Heart right ventricle (tissue), 16 donors: Measurements from ENCODE around the gene CCNG2. TPM values are rescaled to one million over a fixed set of nuclear protein-coding genes. Genes with fewer than 3 reads are reported as not detected.
A peak's percentile ranks its signal among the peaks of the same experiment; 100 is the strongest.

Source experiments
- ATAC-seq, 8 donors: fragments of 200-7000 bp; cut with Tn5 transposase; one replicate each; pipeline ENCODE4 v1.9.1; 2020; ENCODE audit warnings: mild to moderate bottlenecking in 8 of 8, moderate library complexity in 8 of 8, moderate number of reproducible peaks in 1 of 8
- DNase-seq, 2 donors: peaks; one replicate each; pipeline ENCODE4 v3.0.0-alpha.2; 2020
- H3K27ac ChIP-seq, 10 donors: fragments of 200-600 bp; sonication (generic) in 2 of 10; one replicate each; pipeline versions ENCODE4 v1.5.0 to v1.8.0; 2020 to 2022; ENCODE audit warnings: mild to moderate bottlenecking in 3 of 10
- H3K27me3 ChIP-seq, 7 donors: fragments of 200-600 bp; one replicate each; pipeline ENCODE4 v1.8.0; 2021 to 2022; ENCODE audit warnings: mild to moderate bottlenecking in 2 of 7
- H3K36me3 ChIP-seq, 9 donors: fragments of 200-600 bp; sonication (generic) in 1 of 9; one replicate each; pipeline versions ENCODE4 v1.5.0 to v1.8.0; 2020 to 2022; ENCODE audit warnings: mild to moderate bottlenecking in 2 of 9
- H3K4me1 ChIP-seq, 9 donors: fragments of 200-600 bp; sonication (generic) in 1 of 9; one replicate each; pipeline versions ENCODE4 v1.5.0 to v1.8.0; 2020 to 2022; ENCODE audit warnings: mild to moderate bottlenecking in 4 of 9
- H3K4me3 ChIP-seq, 10 donors: fragments of 200-600 bp; sonication (generic) in 2 of 10; one replicate each; pipeline versions ENCODE4 v1.5.0 to v1.8.0; 2020 to 2022; ENCODE audit warnings: mild to moderate bottlenecking in 7 of 10, moderate library complexity in 2 of 10
- H3K9me3 ChIP-seq, 11 donors: fragments of 200-600 bp in 10 of 11; sonication (generic) in 2 of 11; one replicate each; pipeline versions ENCODE4 v1.5.0 to v1.8.0; 2013 to 2022; ENCODE audit warnings: mild to moderate bottlenecking in 2 of 11, control low read depth in 1 of 11, moderate library complexity in 1 of 11
- CTCF ChIP-seq, 9 donors: fragments of 200-600 bp; sonication (generic) in 2 of 9; IDR thresholded peaks; one replicate each; pipeline versions ENCODE4 v1.5.0 to v1.8.0; 2021 to 2022; ENCODE audit warnings: antibody characterized with exemption in 9 of 9, mild to moderate bottlenecking in 5 of 9, moderate library complexity in 1 of 9
- WGBS, 2 donors: extraction: QIAGEN DNeasy Blood & Tissue Kit; methylation state at CpG; one replicate each; pipeline ENCODE4 v1.1.7; 2013; ENCODE audit warnings: inconsistent platforms in 1 of 2; 5-methylcytosine and 5-hydroxymethylcytosine counted together
- intact Hi-C, 10 donors: fragments of 100-400 bp; cut with DNase I; formaldehyde crosslinking; loops; one replicate each; pipeline versions ENCODE4 v1.11.1 to v1.14.2; 2022
- polyA plus RNA-seq, 2 donors: library from polyadenylated mRNA; stranded (reverse); fragments of 200-250 nt; gene quantifications; one replicate each; pipeline ENCODE4 v1.2.3, GENCODE V29; 2013
- total RNA-seq, 10 donors: library from RNA; stranded (reverse); fragmentation: NEBNext Ultra II Directional in 3 of 10; extraction: Animal tissue kit (Norgen Biotek cat#: 25700) in 3 of 10; gene quantifications; one replicate each; pipeline versions ENCODE4 v1.2.1 to v1.2.4, GENCODE V29; 2021 to 2023
- donor health status: Arrhythmogenic right ventricular cardiomyopathy.
- donor health status: ischemic (EF 13 %, LVEDD 7.1; RV severe dilation, severe dysfunction).
- donor health status: healthy with polysubstance abuse.
- donor health status: DM: no; HTN: yes; CAD: no.
- donor health status: DM: no; HTN: no; CAD: no.
- donor health status: ischemic (EF 25% LVEDD 6.9; RV normal size, moderate dysfunction).
- donor health status: ischemic (EF 25% LVEDD 5.7; RV mildly dilated, moderate dysfunction).
- donor health status: healthy.
- donor health status: DM: yes; HTN: yes; CAD: no.
- donor health status: Ischemic cardiomyopathy.
- donor health status: ischemic (EF 35%, LVEDD 5.7; RV mildly dilated, moderate dysfunction).
- donor health status: nonischemic (EF 11% LVEDD 7.7; RV severe dilation, severe dysfunction).
- donor health status: DM: yes; HTN: yes; CAD: no.
- donor health status: PGD.
- donor health status: ischemic (EF 29% LVEDD 5.4; RV normal size, mild dysfunction).
- donor health status: nonischemic (EF 23%, LVEDD 6.1; RV moderate dilation, normal function).

The CCNG2 gene
- total and polyA plus RNA-seq, 12 donors = 2.3 to 16.6 (median 9.5) TPM

DNA sequence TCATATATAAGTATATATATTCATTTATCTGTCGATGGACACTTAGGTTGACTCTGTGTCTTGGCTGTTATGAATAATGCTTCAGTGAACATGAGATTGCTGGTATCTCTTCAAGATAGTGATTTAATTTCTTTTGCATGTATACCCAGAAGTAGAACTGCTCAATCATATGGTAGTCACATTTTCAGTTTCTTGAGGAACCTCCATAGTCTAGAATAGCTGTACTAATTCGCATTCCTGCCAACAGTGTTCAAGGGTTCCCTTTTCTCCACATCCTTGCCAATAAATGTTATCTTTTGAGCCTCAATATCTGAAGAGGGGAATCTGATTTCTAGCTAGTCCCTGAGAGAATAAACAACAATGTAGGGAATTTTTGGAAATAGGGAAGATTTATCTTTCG is 32.4 kb upstream of the CCNG2 start:
- no peak for DNase-seq
- no peaks in the 10 kb centered on the region for H3K36me3 ChIP-seq
- no peak for ATAC-seq
- 57 to 84% methylated on average over 3 of the region's 3 CpGs for WGBS, 2 donors
- no peaks in the 10 kb centered on the region for H3K9me3 ChIP-seq
- H3K27me3 ChIP-seq = peaks cover 0 to 5% (median 0%) of the 10 kb centered on the region in 7 donors
- H3K4me3 ChIP-seq = no peak overlapping the region
- no peak for TF ChIP-seq CTCF (IDR thresholded peaks at IDR 0.05)
- intact Hi-C loops = no loop called here
- no peak overlapping the region for H3K27ac ChIP-seq
- peaks cover 0 to 40% (median 0%) of the 10 kb centered on the region in 9 donors for H3K4me1 ChIP-seq

DNA sequence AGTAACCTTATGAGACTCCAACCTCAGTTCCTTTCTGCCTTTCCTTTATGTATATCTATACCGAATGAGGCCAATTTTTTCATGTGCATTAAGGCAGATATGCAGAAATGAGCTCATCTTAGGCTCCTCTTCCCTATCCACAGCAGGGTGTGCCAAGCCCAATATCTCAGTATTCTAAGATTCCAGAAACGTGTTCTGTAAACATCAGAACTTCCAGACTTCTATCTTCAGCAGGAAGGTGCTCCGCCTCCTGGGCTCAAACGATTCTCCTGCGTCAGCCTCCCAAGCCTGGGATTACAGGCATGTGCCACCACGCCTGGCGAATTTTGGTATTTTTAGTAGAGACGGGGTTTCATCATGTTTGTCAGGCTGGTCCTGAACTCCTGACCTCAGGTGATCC is 31.0 kb upstream of the CCNG2 start:
- intact Hi-C loops = no loop called here
- ATAC-seq (no peak), DNase-seq (no peak)
- H3K4me1 ChIP-seq = peaks cover 0 to 40% (median 0%) of the 10 kb centered on the region in 9 donors
- H3K27me3 ChIP-seq = peaks cover 0 to 5% (median 0%) of the 10 kb centered on the region in 7 donors
- H3K9me3 ChIP-seq = peaks cover 0 to 7% (median 0%) of the 10 kb centered on the region in 11 donors
- TF ChIP-seq CTCF (IDR thresholded peaks at IDR 0.05) = no peak
- WGBS, 2 donors = 76 to 82% methylated on average over 8 of the region's 8 CpGs
- H3K4me3 ChIP-seq = no peak overlapping the region
- H3K36me3 ChIP-seq = no peaks in the 10 kb centered on the region
- H3K27ac ChIP-seq = peak overlapping the region in 1 of 10 donors; percentile 82

DNA sequence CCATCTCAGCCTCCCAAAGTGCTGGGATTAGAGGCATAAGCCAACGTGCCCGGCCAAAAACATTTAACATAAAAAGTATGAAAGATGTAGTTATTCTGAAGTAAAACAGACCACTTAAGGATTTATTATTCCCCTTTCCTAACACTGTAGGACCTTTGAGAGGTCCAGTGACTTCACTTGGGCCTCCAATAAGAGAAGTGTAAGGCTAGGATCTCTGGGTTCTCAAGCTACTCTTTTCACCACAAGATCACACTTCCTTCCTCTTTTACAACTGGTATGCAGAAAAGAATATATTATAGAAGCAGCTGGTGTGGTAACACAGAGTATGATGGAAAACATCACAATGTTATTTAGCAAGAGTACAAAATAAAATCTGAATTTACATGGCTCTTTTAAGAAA is 30.2 kb upstream of the CCNG2 start:
- Histone ChIP-seq H3K36me3 (no peaks in the 10 kb centered on the region), H3K4me1 (peaks cover 0 to 40% (median 0%) of the 10 kb centered on the region in 9 donors), H3K27me3 (peaks cover 0 to 5% (median 0%) of the 10 kb centered on the region in 7 donors), H3K27ac (peak overlapping the region in 1 of 10 donors; percentile 82), H3K9me3 (peaks cover 0 to 7% (median 0%) of the 10 kb centered on the region in 11 donors), H3K4me3 (no peak overlapping the region)
- ATAC-seq (peak in 3 of 8 donors; percentile 42 to 68 (median 47)), DNase-seq (no peak)
- 91 to 93% methylated on average over 2 of the region's 2 CpGs for WGBS, 2 donors
- no peak for TF ChIP-seq CTCF (IDR thresholded peaks at IDR 0.05)
- intact Hi-C loops = no loop called here

- peaks cover 0 to 40% (median 0%) of the 10 kb centered on the region in 9 donors for H3K4me1 ChIP-seq
- ATAC-seq (no peak), DNase-seq (no peak)
- peak overlapping the region in 1 of 10 donors; percentile 82 for H3K27ac ChIP-seq
- no peak overlapping the region for H3K4me3 ChIP-seq
- H3K9me3 ChIP-seq = peaks cover 0 to 7% (median 0%) of the 10 kb centered on the region in 11 donors
- no peak for TF ChIP-seq CTCF (IDR thresholded peaks at IDR 0.05)
- WGBS, 2 donors = 88 to 90% methylated on average over 2 of the region's 2 CpGs
- peaks cover 0 to 5% (median 0%) of the 10 kb centered on the region in 7 donors for H3K27me3 ChIP-seq
- no peaks in the 10 kb centered on the region for H3K36me3 ChIP-seq
- intact Hi-C loops = no loop called here
Measured at GRCh38 chr4:77127215-77127614, 29.8 kb upstream of the CCNG2 start.
